B cell (primary cell): ENCODE data around the gene EFCAB12.

Source experiments
- CTCF ChIP-seq: fragments of 200-600 bp; IDR thresholded peaks from one replicate; pipeline ENCODE4 v1.8.0; 2022; ENCODE audit warnings: antibody characterized with exemption, mild to moderate bottlenecking
- EZH2 ChIP-seq: IDR thresholded peaks from 2 replicates; pipeline ENCODE4 v1.6.1; 2012; ENCODE audit warnings: borderline replicate concordance, low read depth, mild to moderate bottlenecking, moderate library complexity, low read length; ENCODE audit not compliant: insufficient read depth, poor library complexity, severe bottlenecking

GRCh38 chr3:129422897-129423296 is 5.5 kb downstream of the EFCAB12 start:
- no peak for TF ChIP-seq CTCF
- TF ChIP-seq EZH2, result no peak
